ENCODE measurements around the gene LYZL1. TPM values are rescaled to one million over a fixed set of nuclear protein-coding genes. Genes with fewer than 3 reads are reported as not detected.
A peak's percentile ranks its signal among the peaks of the same experiment; 100 is the strongest.
"Not testable (repeated sequence)": the region's sequence is repeated elsewhere in the genome, so short reads cannot be mapped to it uniquely, and the experiment has no call there.

LYZL1 gene
- total and polyA plus RNA-seq, 8 donors: not detected

GRCh38 chr10:29353305-29353704, 64.4 kb downstream of the LYZL1 start:
- TF ChIP-seq, protein P1, sequence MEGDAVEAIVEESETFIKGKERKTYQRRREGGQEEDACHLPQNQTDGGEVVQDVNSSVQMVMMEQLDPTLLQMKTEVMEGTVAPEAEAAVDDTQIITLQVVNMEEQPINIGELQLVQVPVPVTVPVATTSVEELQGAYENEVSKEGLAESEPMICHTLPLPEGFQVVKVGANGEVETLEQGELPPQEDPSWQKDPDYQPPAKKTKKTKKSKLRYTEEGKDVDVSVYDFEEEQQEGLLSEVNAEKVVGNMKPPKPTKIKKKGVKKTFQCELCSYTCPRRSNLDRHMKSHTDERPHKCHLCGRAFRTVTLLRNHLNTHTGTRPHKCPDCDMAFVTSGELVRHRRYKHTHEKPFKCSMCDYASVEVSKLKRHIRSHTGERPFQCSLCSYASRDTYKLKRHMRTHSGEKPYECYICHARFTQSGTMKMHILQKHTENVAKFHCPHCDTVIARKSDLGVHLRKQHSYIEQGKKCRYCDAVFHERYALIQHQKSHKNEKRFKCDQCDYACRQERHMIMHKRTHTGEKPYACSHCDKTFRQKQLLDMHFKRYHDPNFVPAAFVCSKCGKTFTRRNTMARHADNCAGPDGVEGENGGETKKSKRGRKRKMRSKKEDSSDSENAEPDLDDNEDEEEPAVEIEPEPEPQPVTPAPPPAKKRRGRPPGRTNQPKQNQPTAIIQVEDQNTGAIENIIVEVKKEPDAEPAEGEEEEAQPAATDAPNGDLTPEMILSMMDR (IDR thresholded peaks at IDR 0.05): no peak
- DNase-seq (peak in 1 of 4 donors; percentile 33), ATAC-seq (no peak)

DNA sequence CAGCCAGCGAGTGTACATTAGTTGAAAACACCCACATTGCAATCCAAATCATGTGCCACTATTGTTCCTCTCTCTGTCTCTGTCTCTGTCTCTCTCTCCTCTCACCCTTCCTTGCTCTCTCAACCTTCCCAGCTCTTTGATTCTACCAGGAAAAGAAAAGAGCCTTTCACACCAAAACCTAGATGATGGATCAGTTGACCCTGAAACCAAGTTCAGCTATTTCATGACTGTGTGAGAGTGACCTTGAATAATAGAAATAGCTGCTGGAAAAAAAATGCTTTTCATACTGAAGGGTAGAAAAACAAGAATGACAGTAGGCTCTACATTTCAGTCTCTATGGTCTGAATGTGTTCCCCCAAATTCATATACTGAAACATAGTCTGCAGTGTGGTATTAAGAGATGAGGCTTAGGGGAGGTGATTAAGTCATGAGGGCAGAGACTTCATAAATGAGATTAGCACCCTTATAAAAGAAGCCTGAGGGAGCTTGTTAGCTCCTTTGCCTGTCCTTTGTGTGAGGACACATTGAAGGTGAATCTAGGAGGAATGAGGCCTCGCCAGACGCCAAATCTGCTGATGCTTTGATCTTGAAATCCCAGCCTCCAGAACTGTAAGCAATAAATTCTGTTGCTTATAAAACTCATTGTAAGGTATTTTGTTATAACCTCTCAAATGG, 65.2 kb downstream of the LYZL1 start:
- ATAC-seq: no peak
- H3K27ac ChIP-seq: no peak overlapping the region

More at GRCh38 chr10:29353305-29353704, 64.4 kb downstream of the LYZL1 start:
- intact Hi-C loops (cut with DNase I): no loop called here
- no peak overlapping the region for H3K4me3 ChIP-seq
- no peaks in the 10 kb centered on the region for H3K36me3 ChIP-seq
- H3K27me3 ChIP-seq: no peaks in the 10 kb centered on the region
- no peak overlapping the region for H3K27ac ChIP-seq
- H3K9me3 ChIP-seq: no peaks in the 10 kb centered on the region
- H3K4me1 ChIP-seq: no peaks in the 10 kb centered on the region

DNA sequence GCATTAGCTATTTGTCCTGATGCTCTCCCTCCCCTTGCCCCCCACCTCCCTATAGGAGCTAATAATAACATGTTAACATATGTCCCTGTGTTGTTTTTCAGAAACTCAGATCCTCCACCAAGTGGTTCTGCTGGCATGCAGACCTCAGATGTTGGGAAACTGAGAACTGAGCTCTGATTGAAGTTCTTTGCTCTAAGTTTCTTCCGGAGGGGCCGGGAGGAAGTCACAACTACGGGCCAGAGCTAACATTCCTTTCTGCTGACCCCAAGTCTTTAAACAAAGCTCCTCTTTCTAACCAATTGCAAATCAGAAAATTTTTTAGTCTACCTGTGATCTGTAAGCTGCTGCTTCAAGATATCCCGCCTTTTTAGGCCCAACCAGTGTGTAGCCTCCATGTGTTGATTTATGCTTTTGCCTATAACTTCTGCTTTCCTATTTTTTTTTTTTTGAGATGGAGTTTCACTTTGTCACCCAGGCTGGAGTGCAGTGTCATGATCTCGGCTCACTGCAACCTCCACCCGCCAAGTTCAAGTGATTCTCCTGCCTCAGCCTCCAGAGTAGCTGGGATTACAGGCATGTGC, 66.6 kb downstream of the LYZL1 start:
- ATAC-seq (no peak), DNase-seq (no peak)
- intact Hi-C loops (cut with DNase I): no loop called here
- H3K4me1 ChIP-seq: no peaks in the 10 kb centered on the region
- no peaks in the 10 kb centered on the region for H3K27me3 ChIP-seq
- TF ChIP-seq, protein P1 (IDR thresholded peaks at IDR 0.05): no peak
- no peaks in the 10 kb centered on the region for H3K9me3 ChIP-seq
- no peaks in the 10 kb centered on the region for H3K36me3 ChIP-seq
- no peak overlapping the region for H3K4me3 ChIP-seq
- H3K27ac ChIP-seq: no peak overlapping the region

More for the DNA sequence above, 65.2 kb downstream of the LYZL1 start:
- no peaks in the 10 kb centered on the region for H3K27me3 ChIP-seq
- TF ChIP-seq, protein P1 (IDR thresholded peaks at IDR 0.05): no peak
- no peaks in the 10 kb centered on the region for H3K36me3 ChIP-seq
- intact Hi-C loops (cut with DNase I): no loop called here
- DNase-seq: no peak
- H3K9me3 ChIP-seq: no peaks in the 10 kb centered on the region
- H3K4me3 ChIP-seq: no peak overlapping the region
- H3K4me1 ChIP-seq: no peaks in the 10 kb centered on the region

- no peak overlapping the region for H3K27ac ChIP-seq
- intact Hi-C loops (cut with DNase I): no loop called here
- H3K9me3 ChIP-seq: no peaks in the 10 kb centered on the region
- H3K4me1 ChIP-seq: no peaks in the 10 kb centered on the region
- H3K4me3 ChIP-seq: no peak overlapping the region
- no peaks in the 10 kb centered on the region for H3K36me3 ChIP-seq
- TF ChIP-seq, protein P1 (IDR thresholded peaks at IDR 0.05): no peak
- DNase-seq: no peak
- no peak for ATAC-seq
- H3K27me3 ChIP-seq: no peaks in the 10 kb centered on the region
Measured at GRCh38 chr10:29356931-29357330, 68.1 kb downstream of the LYZL1 start.

DNA sequence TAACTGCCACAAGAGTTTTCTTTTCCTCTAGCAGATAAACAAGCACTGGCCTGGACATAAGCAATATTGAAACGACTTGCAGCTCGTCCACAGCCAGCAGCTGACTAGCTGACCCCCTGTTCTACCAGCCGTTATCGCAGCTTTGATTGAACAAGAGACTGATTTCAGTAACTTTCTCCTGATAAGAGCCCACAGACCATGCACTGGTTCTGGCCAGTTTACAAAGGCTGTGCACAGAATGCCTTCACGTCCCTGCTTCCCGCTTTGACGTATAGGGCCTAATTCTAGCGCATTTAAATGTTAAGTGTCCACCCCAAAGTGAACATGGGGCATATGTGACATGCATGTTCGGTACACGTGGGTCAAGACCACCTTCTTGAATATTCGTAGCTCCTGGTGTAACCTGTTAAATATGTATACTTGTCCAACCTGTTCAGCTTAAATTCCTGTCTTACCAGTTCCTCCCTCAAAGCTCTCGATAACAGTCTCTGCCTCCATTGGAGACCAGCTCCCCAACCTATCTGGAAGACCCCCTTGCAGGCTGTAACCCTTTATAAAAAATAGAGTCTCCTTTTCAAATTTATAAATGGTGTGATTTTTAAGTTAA, 69.2 kb downstream of the LYZL1 start:
- TF ChIP-seq, protein P1 (IDR thresholded peaks at IDR 0.05): no peak
- H3K4me1 ChIP-seq: no peaks in the 10 kb centered on the region
- no peak overlapping the region for H3K27ac ChIP-seq
- no peaks in the 10 kb centered on the region for H3K27me3 ChIP-seq
- H3K36me3 ChIP-seq: no peaks in the 10 kb centered on the region
- no peak overlapping the region for H3K4me3 ChIP-seq
- no peaks in the 10 kb centered on the region for H3K9me3 ChIP-seq
- intact Hi-C loops (cut with DNase I): no loop called here
- DNase-seq (peak in 1 of 4 donors; percentile 42), ATAC-seq (no peak)

DNA sequence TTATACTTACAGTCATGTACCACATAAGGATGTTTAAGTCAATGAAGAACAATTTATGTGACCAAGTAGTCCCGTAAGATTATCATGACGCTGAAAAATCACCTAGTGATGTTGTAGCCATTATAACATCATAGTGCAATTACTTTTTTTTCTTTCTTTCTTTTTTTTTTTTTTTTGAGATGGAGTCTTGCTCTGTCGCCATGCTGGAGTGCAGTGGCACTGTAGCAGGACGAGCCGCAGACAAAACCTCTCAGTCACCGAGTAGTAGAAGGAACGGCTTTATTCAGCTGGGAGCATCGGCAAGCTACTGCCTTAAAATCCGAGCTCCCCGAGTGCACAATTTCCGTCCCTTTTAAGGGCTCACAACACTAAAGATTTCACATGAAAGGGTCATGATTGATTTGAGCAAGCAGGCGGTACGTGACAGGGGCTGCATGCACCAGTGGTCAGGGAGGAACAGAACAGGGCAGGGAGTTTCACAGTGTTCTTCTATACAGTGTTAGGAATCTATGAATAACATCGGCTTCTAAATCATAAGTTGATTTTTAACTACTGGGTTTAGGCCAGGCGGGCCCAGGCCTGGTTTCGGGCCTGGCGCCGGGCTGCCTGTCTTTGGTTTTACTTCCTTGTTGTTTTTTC, 71.5 kb downstream of the LYZL1 start:
- H3K27ac ChIP-seq; H3K36me3 ChIP-seq; DNase-seq; H3K27me3 ChIP-seq; ATAC-seq; H3K9me3 ChIP-seq; H3K4me1 ChIP-seq; H3K4me3 ChIP-seq; intact Hi-C loops (cut with DNase I): not testable (repeated sequence)
